ENCODE results near the gene ANKMY1. TPM values are rescaled to one million over a fixed set of nuclear protein-coding genes. Genes with fewer than 3 reads are reported as not detected.
A peak's percentile ranks its signal among the peaks of the same experiment; 100 is the strongest.

ANKMY1 gene
- total and polyA plus RNA-seq, 10 donors = 7.6 to 45.5 (median 29.4) TPM

DNA sequence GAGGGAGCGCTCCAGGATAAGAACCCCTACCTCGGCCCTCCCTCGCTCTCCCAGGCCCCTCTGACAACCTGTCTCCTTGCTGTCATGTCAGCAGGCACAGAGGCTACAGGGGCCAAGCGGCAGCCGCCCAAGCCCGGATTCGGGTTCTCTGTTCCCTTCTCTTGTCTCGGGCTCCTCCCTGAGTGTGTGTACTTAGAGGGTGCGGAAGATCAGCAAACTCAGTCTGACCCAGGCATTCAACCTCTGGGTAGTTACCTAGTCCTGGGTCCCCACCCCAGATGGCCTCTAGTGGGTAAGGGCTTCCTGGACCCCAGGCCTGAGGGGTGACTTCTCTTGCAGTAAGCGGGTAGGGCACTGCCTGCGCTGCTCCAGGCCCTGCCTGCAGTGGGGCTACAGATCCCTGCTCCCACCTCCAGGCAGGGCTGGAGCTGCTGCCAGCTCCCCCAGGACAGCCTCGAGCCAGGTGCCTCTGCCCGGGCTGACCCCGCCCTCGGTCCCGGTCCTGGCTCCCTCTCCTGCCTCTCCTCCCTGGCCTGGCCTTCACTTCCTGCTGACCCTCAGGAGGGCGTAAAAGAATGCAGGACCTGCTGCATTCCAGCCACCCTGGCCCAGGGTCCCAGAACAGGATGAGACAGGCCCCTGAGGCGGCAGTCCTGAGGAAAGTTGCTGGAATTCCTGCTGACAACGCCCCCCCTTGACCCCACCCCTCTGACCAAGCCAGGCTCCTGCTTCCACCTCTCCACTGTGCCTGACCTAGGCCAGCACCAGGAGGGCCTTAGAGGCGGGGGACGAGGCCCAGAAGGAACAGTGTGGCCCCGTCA lies 100.4 kb downstream of the ANKMY1 start:
- TF ChIP-seq POLR2AphosphoS5 (IDR thresholded peaks at IDR 0.05) = no peak
- TF ChIP-seq POLR2A (IDR thresholded peaks at IDR 0.05) = no peak
- no peak for TF ChIP-seq CTCF (IDR thresholded peaks at IDR 0.05 in 8 of 11, conservative IDR thresholded peaks at IDR 0.05 in 3 of 11)
- Histone ChIP-seq H3K27ac (no peak overlapping the region), H3K4me3 (no peak overlapping the region), H3K36me3 (peaks cover 0 to 8% (median 0%) of the 10 kb centered on the region in 6 donors), H3K9me3 (no peaks in the 10 kb centered on the region), H3K4me1 (peaks cover 4 to 36% (median 22%) of the 10 kb centered on the region in 6 donors), H3K27me3 (replicated peaks in 1 of 7) (peaks cover 0 to 71% (median 43%) of the 10 kb centered on the region in 7 donors)
- DNase-seq = no peak
- intact Hi-C loops (cut with DNase I; ENCODE audit: low total_unique reads) = no loop called here
- WGBS, 5 donors = 73 to 86% (median 80%) methylated on average over 18 to 22 of the region's 22 CpGs

- Histone ChIP-seq H3K36me3 (peaks cover 0 to under 1% (median 0%) of the 10 kb centered on the region in 6 donors), H3K4me3 (no peak overlapping the region), H3K9me3 (no peaks in the 10 kb centered on the region), H3K4me1 (peaks cover 4 to 44% (median 30%) of the 10 kb centered on the region in 6 donors), H3K27me3 (replicated peaks in 1 of 7) (peaks cover 0 to 79% (median 51%) of the 10 kb centered on the region in 7 donors), H3K27ac (no peak overlapping the region)
- no peak for DNase-seq
- no peak for TF ChIP-seq CTCF (IDR thresholded peaks at IDR 0.05 in 8 of 11, conservative IDR thresholded peaks at IDR 0.05 in 3 of 11)
- TF ChIP-seq POLR2A (IDR thresholded peaks at IDR 0.05) = no peak
- peak in 1 of 3 donors; percentile 19 for TF ChIP-seq POLR2AphosphoS5 (IDR thresholded peaks at IDR 0.05)
- 72 to 76% (median 73%) methylated on average over 13 to 17 of the region's 17 CpGs for WGBS, 5 donors
- intact Hi-C loops (cut with DNase I; ENCODE audit: low total_unique reads) = no loop called here
Observed at GRCh38 chr2:240456447-240457222, 101.2 kb downstream of the ANKMY1 start.

DNA sequence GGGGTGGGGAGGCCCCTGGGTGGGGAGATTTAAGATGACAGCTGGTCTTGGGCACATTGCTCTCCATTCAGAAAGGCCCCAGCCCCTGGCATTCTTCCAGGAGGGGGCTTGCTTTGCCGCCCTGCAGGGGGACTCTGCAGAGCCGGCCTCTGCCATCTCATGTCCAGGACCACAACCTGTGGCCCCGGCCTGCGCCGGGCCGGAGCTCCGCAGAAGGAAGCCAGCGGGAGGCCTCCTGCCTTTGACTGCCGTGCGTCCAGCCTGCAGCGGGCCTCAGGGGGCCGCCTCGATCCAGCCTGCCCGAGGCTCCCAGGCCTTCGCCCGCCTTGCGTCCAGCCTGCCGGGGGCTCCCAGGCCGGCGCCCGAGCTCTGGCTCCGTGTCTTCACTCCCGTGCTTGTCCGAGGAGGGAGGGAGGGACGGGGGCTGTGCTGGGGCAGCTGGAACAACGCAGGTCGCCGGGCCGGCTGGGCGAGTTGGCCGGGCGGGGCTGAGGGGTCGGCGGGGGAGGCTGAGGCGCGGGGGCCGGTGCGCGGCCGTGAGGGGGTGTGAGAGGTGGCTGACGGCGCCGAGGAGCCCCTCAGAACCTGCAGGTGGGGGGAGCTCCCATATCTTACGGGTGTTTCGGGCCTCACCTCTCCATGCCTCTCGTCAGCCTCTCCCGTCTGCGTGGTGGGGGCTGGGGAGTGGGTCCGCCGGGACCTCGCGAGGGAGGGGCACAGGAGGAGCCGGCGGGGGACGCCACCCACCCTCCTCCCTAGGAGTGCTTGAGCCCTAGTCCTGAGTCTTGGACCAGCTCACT lies 101.9 kb downstream of the ANKMY1 start:
- intact Hi-C loops (cut with DNase I; ENCODE audit: low total_unique reads) = no loop called here
- DNase-seq = no peak
- 0 to 17% (median 10%) methylated on average over 1 to 55 of the region's 55 CpGs for WGBS, 5 donors
- Histone ChIP-seq H3K4me1 (peaks cover 4 to 47% (median 31%) of the 10 kb centered on the region in 6 donors), H3K4me3 (no peak overlapping the region), H3K27me3 (replicated peaks in 1 of 7) (peaks cover 3 to 87% (median 59%) of the 10 kb centered on the region in 7 donors), H3K9me3 (no peaks in the 10 kb centered on the region), H3K36me3 (no peaks in the 10 kb centered on the region), H3K27ac (no peak overlapping the region)
- TF ChIP-seq POLR2A (IDR thresholded peaks at IDR 0.05) (no peak), CTCF (IDR thresholded peaks at IDR 0.05 in 8 of 11, conservative IDR thresholded peaks at IDR 0.05 in 3 of 11) (no peak), POLR2AphosphoS5 (IDR thresholded peaks at IDR 0.05) (no peak)

Measured in spleen (tissue), 11 donors.